B cell (primary cell): Measurements from ENCODE around the gene RAX2. TPM values are rescaled to one million over a fixed set of nuclear protein-coding genes. Genes with fewer than 3 reads are reported as not detected.

Experiments used
- ATAC-seq: fragments of 200-7000 bp; cut with Tn5 transposase; one replicate; pipeline ENCODE4 v1.10.0; 2021; ENCODE audit warnings: low read depth, mild to moderate bottlenecking, moderate number of reproducible peaks, moderate library complexity
- CTCF ChIA-PET: fragments of 350-600 bp; sonication (Branson Sonifier 250); formaldehyde crosslinking; loops from one replicate; lab custom pipeline; 2021; ENCODE audit warnings: antibody characterized with exemption, inconsistent platforms; lab: Charles Lee
- POLR2A ChIA-PET: fragments of 350-600 bp; sonication (Branson Sonifier 250); formaldehyde crosslinking; loops from one replicate; lab custom pipeline; 2021; ENCODE audit warnings: antibody characterized with exemption; lab: Charles Lee
- DNase-seq: peaks from one replicate; pipeline ENCODE4 v3.0.0; 2013
- H2AFZ ChIP-seq: 2 replicates; pipeline ENCODE4 v1.6.1; 2012; ENCODE audit warnings: mild to moderate bottlenecking, low read depth, low read length; ENCODE audit not compliant: insufficient read depth, poor library complexity, severe bottlenecking
- H3K27ac ChIP-seq, 2 donors: 1 replicate in 1 of 2; 2 replicates in 1 of 2; pipeline ENCODE4 v1.5.1; 2012 to 2013; ENCODE audit warnings: low read length in 2 of 2, mild to moderate bottlenecking in 2 of 2, moderate library complexity in 1 of 2
- H3K27me3 ChIP-seq, 4 experiments: fragments of 200-600 bp in 1 of 4; sonication (generic) in 1 of 4; replicated peaks in 1 of 4; 1 replicate in 2 of 4; 2 replicates in 2 of 4; pipeline versions ENCODE4 v1.6.1 to v1.7.0; 2013 to 2016; ENCODE audit warnings: low read length in 3 of 4, mild to moderate bottlenecking in 2 of 4, mixed read lengths in 1 of 4, moderate library complexity in 1 of 4; ENCODE audit not compliant: insufficient read depth in 4 of 4, control insufficient read depth in 3 of 4; ENCODE audit errors: control extremely low read depth in 1 of 4
- H3K36me3 ChIP-seq, 2 experiments: replicated peaks in 1 of 2; 1 replicate in 1 of 2; 2 replicates in 1 of 2; pipeline versions ENCODE4 v1.6.1 to v1.7.1; 2013; ENCODE audit warnings: low read length in 1 of 2; ENCODE audit not compliant: insufficient read depth in 2 of 2, control insufficient read depth in 1 of 2; ENCODE audit errors: control extremely low read depth in 1 of 2, extremely low read depth in 1 of 2
- H3K4me1 ChIP-seq, 2 donors: fragments of 200-600 bp in 1 of 2; sonication (generic) in 1 of 2; 1 replicate in 1 of 2; 2 replicates in 1 of 2; pipeline versions ENCODE4 v1.5.1 to v1.6.1; 2013 to 2017; ENCODE audit warnings: low read length in 2 of 2; ENCODE audit not compliant: control insufficient read depth in 2 of 2, insufficient read depth in 2 of 2
- H3K4me2 ChIP-seq: replicated peaks from 2 replicates; pipeline ENCODE3; 2012; ENCODE audit warnings: mild to moderate bottlenecking, low read depth, low read length; ENCODE audit not compliant: poor library complexity, severe bottlenecking
- H3K4me3 ChIP-seq, 5 experiments: fragments of 200-600 bp in 1 of 5; sonication (generic) in 1 of 5; 1 replicate in 3 of 5; 2 replicates in 2 of 5; pipeline versions ENCODE4 v1.5.1 to v1.7.0; 2011 to 2016; ENCODE audit warnings: low read length in 4 of 5, mild to moderate bottlenecking in 4 of 5, low read depth in 2 of 5, control low read depth in 1 of 5, moderate library complexity in 1 of 5; ENCODE audit not compliant: insufficient read depth in 1 of 5; ENCODE audit errors: control extremely low read depth in 1 of 5, extremely low read depth in 1 of 5
- H3K79me2 ChIP-seq: fragments of 200-600 bp; sonication (generic); one replicate; pipeline ENCODE4 v1.6.0; 2016; ENCODE audit warnings: low read length; ENCODE audit not compliant: control insufficient read depth, insufficient read depth
- H3K9ac ChIP-seq: fragments of 200-600 bp; sonication (generic); 2 replicates; pipeline ENCODE4 v1.6.1; 2017; ENCODE audit warnings: mild to moderate bottlenecking, low read length, moderate library complexity
- H3K9me3 ChIP-seq, 3 donors: one replicate each; pipeline versions ENCODE4 v1.6.1 to v1.7.1; 2013; ENCODE audit warnings: low read length in 2 of 3; ENCODE audit not compliant: control insufficient read depth in 2 of 3, insufficient read depth in 1 of 3; ENCODE audit errors: control extremely low read depth in 1 of 3
- H4K20me1 ChIP-seq: 2 replicates; pipeline ENCODE4 v1.6.0; 2012; ENCODE audit warnings: mild to moderate bottlenecking, low read length; ENCODE audit not compliant: insufficient read depth, control insufficient read depth, poor library complexity, severe bottlenecking
- H3K27ac Mint-ChIP-seq: one replicate; pipeline ENCODE4 v1.8.0; 2021; ENCODE audit warnings: mixed read lengths
- H3K27me3 Mint-ChIP-seq: one replicate; pipeline ENCODE4 v1.8.0; 2021; ENCODE audit warnings: mixed read lengths
- H3K4me1 Mint-ChIP-seq: one replicate; pipeline ENCODE4 v1.8.0; 2021; ENCODE audit warnings: mixed read lengths
- H3K4me3 Mint-ChIP-seq: one replicate; pipeline ENCODE4 v1.8.0; 2021; ENCODE audit warnings: mixed read lengths
- H3K9me3 Mint-ChIP-seq: one replicate; pipeline ENCODE4 v1.8.0; 2022; ENCODE audit warnings: mixed read lengths; ENCODE audit not compliant: insufficient read depth
- CTCF ChIP-seq: fragments of 200-600 bp; IDR thresholded peaks from one replicate; pipeline ENCODE4 v1.8.0; 2022; ENCODE audit warnings: antibody characterized with exemption, mild to moderate bottlenecking
- EZH2 ChIP-seq: IDR thresholded peaks from 2 replicates; pipeline ENCODE4 v1.6.1; 2012; ENCODE audit warnings: borderline replicate concordance, low read depth, mild to moderate bottlenecking, moderate library complexity, low read length; ENCODE audit not compliant: insufficient read depth, poor library complexity, severe bottlenecking
- WGBS: methylation state at CpG from one replicate; pipeline ENCODE4 v1.1.5; 2013; ENCODE audit warnings: missing lambda C conversion rate; ENCODE audit not compliant: insufficient coverage; 5-methylcytosine and 5-hydroxymethylcytosine counted together
- intact Hi-C: fragments of 100-400 bp; cut with micrococcal nuclease; formaldehyde crosslinking; loops from one replicate; pipeline ENCODE4 v1.10.0; 2022
- polyA plus RNA-seq: library from polyadenylated mRNA; depleted of rRNA; stranded (reverse); fragments of >200 nt; gene quantifications from 2 replicates; pipeline ENCODE4 v1.2.3, GENCODE V29; 2012
- total RNA-seq, 2 donors: library from RNA; stranded (reverse); fragments of 120-200 nt in 1 of 2; gene quantifications; 1 replicate in 1 of 2; 2 replicates in 1 of 2; pipeline versions ENCODE4 v1.2.3 to v1.2.4, GENCODE V29; 2013 to 2022

Gene RAX2
- total and polyA plus RNA-seq, 2 donors (not counting 1 experiment from before 2014, with no cell fraction given), result not detected

DNA sequence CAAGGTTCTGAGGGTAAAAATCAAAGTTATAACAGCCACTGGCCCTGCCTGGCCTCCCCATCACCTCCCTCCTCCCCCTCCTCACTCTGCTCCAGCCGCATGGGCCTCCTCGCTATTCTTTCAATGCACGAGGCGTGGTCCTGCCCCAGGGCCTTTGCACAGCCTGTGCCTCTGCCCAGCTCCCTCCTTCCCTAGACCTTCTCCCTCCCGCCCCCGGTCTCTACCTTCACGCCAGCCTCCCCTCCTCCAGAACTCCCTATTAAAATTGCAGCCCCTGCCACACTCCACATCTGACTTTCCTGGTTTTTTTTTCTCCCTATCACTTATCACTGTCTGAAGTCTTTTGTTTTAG is 3.3 kb downstream of the RAX2 start:
- Histone ChIP-seq H3K9ac (no peak overlapping the region), H3K4me2 (no peak overlapping the region), H3K27ac (no peak overlapping the region), H3K9me3 (no peaks in the 10 kb centered on the region), H4K20me1 (peaks cover 34% of the 10 kb centered on the region), H3K4me3 (no peak overlapping the region), H3K4me1 (no peaks in the 10 kb centered on the region), H2AFZ (no peak overlapping the region), H3K79me2 (peaks cover 14% of the 10 kb centered on the region), H3K27me3 (no peaks in the 10 kb centered on the region), H3K36me3 (peaks cover 0 to 31% of the 10 kb centered on the region in 2 experiments)
- Mint-ChIP-seq H3K4me1 (no peaks in the 10 kb centered on the region), H3K9me3 (no peaks in the 10 kb centered on the region), H3K27me3 (no peaks in the 10 kb centered on the region), H3K27ac (no peak overlapping the region), H3K4me3 (no peak overlapping the region)
- ATAC-seq (no peak), DNase-seq (no peak)
- WGBS, result 80% methylated on average over 4 of the region's 7 CpGs
- POLR2A ChIA-PET, result no interaction called here
- TF ChIP-seq CTCF (no peak), EZH2 (no peak)
- intact Hi-C loops, result loop anchor here (10.0 kb wide), 1 partner anchor 1916 kb away; the partner anchor contains the start of genes HSD11B1L and MICOS13
- CTCF ChIA-PET, result no interaction called here

- Mint-ChIP-seq H3K27ac (no peak overlapping the region), H3K4me3 (no peak overlapping the region), H3K4me1 (peaks cover 2% of the 10 kb centered on the region), H3K9me3 (no peaks in the 10 kb centered on the region), H3K27me3 (no peaks in the 10 kb centered on the region)
- Histone ChIP-seq H3K27me3 (no peaks in the 10 kb centered on the region), H3K4me1 (peaks cover 3 to 4% of the 10 kb centered on the region in 2 donors), H3K4me3 (no peak overlapping the region), H3K9ac (no peak overlapping the region), H3K9me3 (no peaks in the 10 kb centered on the region), H3K36me3 (peaks cover 0 to 31% of the 10 kb centered on the region in 2 experiments), H2AFZ (no peak overlapping the region), H3K27ac (no peak overlapping the region), H3K4me2 (no peak overlapping the region), H4K20me1 (peaks cover 37% of the 10 kb centered on the region), H3K79me2 (peaks cover 18% of the 10 kb centered on the region)
- ChIA-PET POLR2A (interaction anchor here (0.5 kb wide), 1 partner anchor 11 kb away, joined by 4 read pairs; no protein-coding TSS in a partner anchor), CTCF (no interaction called here)
- intact Hi-C loops, result loop anchor here (10.0 kb wide), 1 partner anchor 1917 kb away; the partner anchor contains the start of genes HSD11B1L and MICOS13
- 98% methylated on average over 13 of the region's 25 CpGs for WGBS
- DNase-seq (no peak), ATAC-seq (no peak)
- TF ChIP-seq CTCF (no peak), EZH2 (no peak)
Observed at GRCh38 chr19:3768015-3768747, 3.8 kb downstream of the RAX2 start.
